HG03135 (cell line): ENCODE measurements around the gene GDAP1L1.

ENCODE experiments used
- ATAC-seq: cut with Tn5 transposase; IDR thresholded peaks from one replicate; pipeline ENCODE4 v1.9.1; 2021; ENCODE audit warnings: mild to moderate bottlenecking, moderate library complexity; ENCODE audit not compliant: unreplicated experiment

GDAP1L1 gene

GRCh38 chr20:44247131-44247571 is at the start of gene GDAP1L1:
Gene GDAP1L1 (plus strand): TSS chr20:44247308. CDS start chr20:44247335, 27 bp downstream.
- ATAC-seq = no peak

GRCh38 chr20:44198872-44199271 is 48.2 kb upstream of the GDAP1L1 start:
- no peak for ATAC-seq

- ATAC-seq = no peak
Measured at GRCh38 chr20:44199877-44200276, 47.2 kb upstream of the GDAP1L1 start.

GRCh38 chr20:44200371-44200770 is 46.7 kb upstream of the GDAP1L1 start:
- ATAC-seq = no peak

GRCh38 chr20:44200983-44201382 is 46.1 kb upstream of the GDAP1L1 start:
- no peak for ATAC-seq

- ATAC-seq = no peak
Measured at GRCh38 chr20:44203161-44203560, 43.9 kb upstream of the GDAP1L1 start.

- ATAC-seq = no peak
Measured at GRCh38 chr20:44204156-44204831, 42.8 kb upstream of the GDAP1L1 start.

GRCh38 chr20:44204832-44205215 is 42.3 kb upstream of the GDAP1L1 start:
- ATAC-seq = no peak

- ATAC-seq = no peak
Measured at GRCh38 chr20:44206132-44206531, 41.0 kb upstream of the GDAP1L1 start.

- ATAC-seq = no peak
Measured at GRCh38 chr20:44207126-44207723, 39.9 kb upstream of the GDAP1L1 start.

- ATAC-seq = no peak
Measured at GRCh38 chr20:44208165-44208564, 38.9 kb upstream of the GDAP1L1 start.

GRCh38 chr20:44208770-44209169 is 38.3 kb upstream of the GDAP1L1 start:
- no peak for ATAC-seq

- ATAC-seq = peak; percentile 2
Measured at GRCh38 chr20:44209686-44210405, 37.3 kb upstream of the GDAP1L1 start.

GRCh38 chr20:44210406-44211176 is 36.5 kb upstream of the GDAP1L1 start, which contains the start of gene OSER1:
Gene OSER1 (minus strand): TSS chr20:44210771. CDS start chr20:44206957, 3,814 bp downstream.
- peak; percentile 87 for ATAC-seq

GRCh38 chr20:44211177-44212039 is 35.7 kb upstream of the GDAP1L1 start:
- peak; percentile 19 for ATAC-seq

GRCh38 chr20:44212792-44213191 is 34.3 kb upstream of the GDAP1L1 start:
- ATAC-seq = no peak

- ATAC-seq = no peak
Measured at GRCh38 chr20:44215125-44215524, 32.0 kb upstream of the GDAP1L1 start.

GRCh38 chr20:44217342-44218092 is 29.6 kb upstream of the GDAP1L1 start:
- ATAC-seq = no peak

- ATAC-seq = no peak
Measured at GRCh38 chr20:44218446-44218845, 28.7 kb upstream of the GDAP1L1 start.
